ENCODE results near the gene PDX1. TPM values are rescaled to one million over a fixed set of nuclear protein-coding genes. Genes with fewer than 3 reads are reported as not detected.

The PDX1 gene
- total RNA-seq, 1 experiment from 2014 or later = not detected

GRCh38 chr13:27920677-27921420, 1.0 kb downstream of the PDX1 start:
- no peak for DNase-seq (ENCODE audit: low spot score)
- POLR2A ChIA-PET (ENCODE audit: low non-redundant PET) = no interaction called here
- intact Hi-C loops (cut with micrococcal nuclease; ENCODE audit: unreplicated experiment) = no loop called here
- Histone ChIP-seq H3K27ac (ENCODE audit: low read depth, low read length, poor library complexity, severe bottlenecking) (no peak overlapping the region), H3K9me3 (ENCODE audit: low read depth, low read length, poor library complexity, severe bottlenecking) (no peaks in the 10 kb centered on the region), H3K4me3 (ENCODE audit: low read depth, low read length, poor library complexity, severe bottlenecking) (peak overlapping the region; percentile 33), H3K36me3 (ENCODE audit: insufficient read depth, low read length, poor library complexity, severe bottlenecking) (no peaks in the 10 kb centered on the region), H3K4me1 (ENCODE audit: insufficient read depth, low read length, poor library complexity, severe bottlenecking) (peaks cover 16% of the 10 kb centered on the region), H3K27me3 (replicated peaks; ENCODE audit: insufficient read depth, low read depth, low read length, poor library complexity) (peaks cover 99% of the 10 kb centered on the region)
- BruUV-seq (replicated peaks) = no TSS peak
- TF ChIP-seq EZH2 (IDR thresholded peaks at IDR 0.05; ENCODE audit: borderline replicate concordance, low read depth, low read length, poor library complexity, severe bottlenecking) (peak; percentile 59), CTCF (conservative IDR thresholded peaks at IDR 0.05; ENCODE audit: low read depth, low read length) (no peak)
- CTCF ChIA-PET = no interaction called here

- intact Hi-C loops (cut with micrococcal nuclease; ENCODE audit: unreplicated experiment) = no loop called here
- H3K4me1 ChIP-seq (ENCODE audit: insufficient read depth, low read length, poor library complexity, severe bottlenecking) = peaks cover 16% of the 10 kb centered on the region
- CTCF ChIA-PET = no interaction called here
- POLR2A ChIA-PET (ENCODE audit: low non-redundant PET) = no interaction called here
- no peaks in the 10 kb centered on the region for H3K9me3 ChIP-seq (ENCODE audit: low read depth, low read length, poor library complexity, severe bottlenecking)
- no peak overlapping the region for H3K27ac ChIP-seq (ENCODE audit: low read depth, low read length, poor library complexity, severe bottlenecking)
- H3K27me3 ChIP-seq (replicated peaks; ENCODE audit: insufficient read depth, low read depth, low read length, poor library complexity) = peaks cover 100% of the 10 kb centered on the region
- BruUV-seq (replicated peaks) = no TSS peak
- peak overlapping the region; percentile 33 for H3K4me3 ChIP-seq (ENCODE audit: low read depth, low read length, poor library complexity, severe bottlenecking)
- DNase-seq (ENCODE audit: low spot score) = no peak
- no peak for TF ChIP-seq EZH2 (IDR thresholded peaks at IDR 0.05; ENCODE audit: borderline replicate concordance, low read depth, low read length, poor library complexity, severe bottlenecking)
- no peaks in the 10 kb centered on the region for H3K36me3 ChIP-seq (ENCODE audit: insufficient read depth, low read length, poor library complexity, severe bottlenecking)
Measured at GRCh38 chr13:27921421-27921960, 1.7 kb downstream of the PDX1 start.

DNA sequence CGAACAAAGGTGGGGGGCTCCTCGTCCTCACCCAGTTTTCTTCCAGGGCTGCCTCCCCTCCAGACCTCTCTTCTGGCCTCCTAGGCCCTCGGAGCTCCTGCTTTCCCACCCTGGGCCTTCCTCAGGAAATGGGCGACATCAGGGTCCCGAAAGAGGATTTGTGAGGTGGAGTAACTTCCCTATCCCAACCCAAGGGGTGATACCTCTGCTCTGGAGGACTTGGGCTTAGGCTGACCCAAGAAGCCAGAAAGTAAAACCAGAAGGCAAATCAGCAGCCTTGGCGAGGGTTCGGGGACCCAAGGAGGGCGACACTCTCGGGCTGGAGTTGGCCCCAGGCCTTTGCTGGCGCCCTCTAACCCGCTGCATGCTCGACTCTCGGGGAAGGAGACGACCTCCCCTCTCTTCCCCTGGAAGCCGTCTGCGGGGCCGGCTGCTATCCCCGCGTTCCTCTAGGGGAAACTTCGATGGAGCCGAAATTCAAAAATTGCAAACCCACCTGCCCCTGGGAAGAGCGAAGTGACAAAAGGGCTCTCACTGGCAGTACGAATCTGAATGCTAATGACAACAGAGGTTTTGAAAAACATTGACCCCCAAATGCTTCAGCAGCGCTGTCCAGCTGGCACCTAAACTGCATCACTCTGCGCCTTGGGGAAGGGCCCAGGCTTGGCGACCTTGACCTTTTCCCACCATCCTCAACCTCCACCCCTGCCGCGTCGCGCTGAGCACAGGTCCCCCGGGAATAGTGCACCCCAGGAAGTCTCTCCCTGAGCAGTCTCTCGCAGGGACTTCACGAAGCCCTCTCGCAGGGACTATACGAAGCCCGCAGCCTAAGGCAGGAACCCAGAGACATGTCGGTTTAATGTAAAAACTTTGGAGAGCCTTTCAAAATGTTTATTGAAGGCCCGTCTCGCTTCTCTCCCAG, 2.4 kb downstream of the PDX1 start:
- intact Hi-C loops (cut with micrococcal nuclease; ENCODE audit: unreplicated experiment) = no loop called here
- TF ChIP-seq CTCF (conservative IDR thresholded peaks at IDR 0.05; ENCODE audit: low read depth, low read length) (no peak), EZH2 (IDR thresholded peaks at IDR 0.05; ENCODE audit: borderline replicate concordance, low read depth, low read length, poor library complexity, severe bottlenecking) (peak; percentile 70)
- H3K4me3 ChIP-seq (ENCODE audit: low read depth, low read length, poor library complexity, severe bottlenecking) = no peak overlapping the region
- no peak overlapping the region for H3K27ac ChIP-seq (ENCODE audit: low read depth, low read length, poor library complexity, severe bottlenecking)
- no TSS peak for BruUV-seq (replicated peaks)
- no peak for DNase-seq (ENCODE audit: low spot score)
- ChIA-PET POLR2A (ENCODE audit: low non-redundant PET) (no interaction called here), CTCF (no interaction called here)
- H3K36me3 ChIP-seq (ENCODE audit: insufficient read depth, low read length, poor library complexity, severe bottlenecking) = no peaks in the 10 kb centered on the region
- no peaks in the 10 kb centered on the region for H3K9me3 ChIP-seq (ENCODE audit: low read depth, low read length, poor library complexity, severe bottlenecking)
- H3K4me1 ChIP-seq (ENCODE audit: insufficient read depth, low read length, poor library complexity, severe bottlenecking) = peaks cover 16% of the 10 kb centered on the region
- H3K27me3 ChIP-seq (replicated peaks; ENCODE audit: insufficient read depth, low read depth, low read length, poor library complexity) = peaks cover 100% of the 10 kb centered on the region

Data from A673 (cell line).